CD4-positive, alpha-beta T cell treated with Interleukin-12 subunit alpha and Interleukin-12 subunit beta, for 1 hour (primary cell): Measurements from ENCODE around the gene CSF3.

Source experiments
- DNase-seq: peaks from one replicate; pipeline ENCODE4 v3.0.0-alpha.2; 2020

CSF3 gene

DNA sequence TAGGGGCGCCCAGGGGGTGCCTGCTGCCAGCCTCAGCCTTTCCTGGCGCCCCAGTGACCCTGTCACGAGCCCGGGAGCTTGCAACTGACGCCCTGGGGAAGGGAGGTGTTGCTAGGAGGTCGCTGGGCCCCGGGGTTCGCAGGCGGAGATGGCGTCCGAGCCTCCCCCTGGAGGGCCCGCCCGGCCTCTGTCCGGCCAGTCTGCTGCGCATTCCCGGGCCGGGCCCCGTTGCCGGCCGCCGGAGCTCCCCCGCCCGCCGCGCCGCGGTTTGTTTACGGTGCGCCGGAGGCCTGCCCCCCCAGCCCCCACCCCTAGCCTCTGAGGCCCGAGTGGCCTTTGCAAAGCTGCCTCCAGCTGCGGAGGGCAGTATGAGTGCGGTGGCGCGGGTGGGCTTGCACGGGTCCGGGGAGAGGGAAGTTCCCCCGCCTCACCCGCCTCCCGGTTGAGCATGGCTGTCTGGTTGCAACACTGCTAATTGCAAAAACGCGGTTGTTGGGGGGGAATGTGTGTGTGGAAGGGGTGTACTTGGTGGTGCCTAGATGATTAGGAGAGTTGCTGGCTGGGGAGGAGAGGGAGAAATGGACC, 48.0 kb downstream of the CSF3 start:
- no peak for DNase-seq

GRCh38 chr17:40063901-40064531, 48.8 kb downstream of the CSF3 start:
- no peak for DNase-seq

GRCh38 chr17:40064971-40065768, 49.9 kb downstream of the CSF3 start:
- no peak for DNase-seq

DNA sequence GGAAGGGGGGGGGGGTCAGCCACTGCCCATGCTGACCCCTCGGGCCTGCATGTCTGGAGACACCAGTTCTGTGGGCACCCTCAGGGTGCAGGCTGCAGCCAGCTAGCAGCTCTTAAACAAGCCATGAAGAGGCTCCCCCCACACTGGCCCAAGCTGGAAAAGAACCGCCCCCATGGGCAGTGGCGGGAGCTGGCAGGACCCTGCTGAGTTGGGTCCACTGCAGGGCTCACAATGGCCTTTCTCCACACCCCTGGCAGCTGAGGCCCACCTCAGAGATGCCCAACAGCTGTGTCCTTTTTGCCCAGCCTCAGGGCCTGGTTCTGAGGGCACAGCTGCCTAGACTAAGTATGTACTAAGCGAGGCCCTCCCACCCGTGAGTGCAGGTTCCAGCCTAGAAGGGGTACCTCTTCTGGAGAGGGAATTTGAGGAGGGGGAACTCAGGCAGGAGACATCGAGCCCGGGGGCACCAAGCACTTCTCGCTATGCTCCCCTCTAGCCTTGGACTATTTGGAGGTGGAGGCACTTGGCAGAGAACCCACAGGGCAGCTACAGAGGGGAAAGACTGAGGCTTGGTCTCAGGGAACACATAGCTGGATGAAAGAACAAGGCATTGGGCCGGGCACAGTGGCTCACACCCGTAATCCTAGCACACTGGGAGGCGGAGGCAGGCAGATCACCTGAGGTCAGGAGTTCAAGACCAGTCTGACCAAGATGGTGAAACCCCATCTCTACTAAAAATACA, 50.7 kb downstream of the CSF3 start:
- no peak for DNase-seq
